H1 (cell line): ENCODE data around the gene PRXL2B. TPM values are rescaled to one million over a fixed set of nuclear protein-coding genes. Genes with fewer than 3 reads are reported as not detected.

ENCODE experiments used
- ASH2L ChIP-seq: fragments of 200-600, 300-600 bp; sonication (generic); IDR thresholded peaks from one replicate; pipeline ENCODE4 v1.7.1; 2017; ENCODE audit warnings: low read length
- MAX ChIP-seq: IDR thresholded peaks from 2 replicates; pipeline ENCODE4 v1.6.1; 2012; ENCODE audit warnings: inconsistent platforms
- polyA plus RNA-seq, 7 experiments: library from polyadenylated mRNA; depleted of rRNA in 3 of 7; stranded (reverse) in 5 of 7; unstranded in 2 of 7; fragments of >200 nt in 5 of 7; fragments of 200-250 nt in 2 of 7; gene quantifications; 1 replicate in 5 of 7; 2 replicates in 1 of 7; 4 replicates in 1 of 7; pipeline versions ENCODE4 v1.2.1 to v1.2.3, GENCODE V29; 2011 to 2013; ENCODE audit warnings: missing spikeins in 2 of 7, mixed read lengths in 2 of 7
- total RNA-seq: library from RNA; stranded (reverse); fragmentation: NEBNext Ultra II Directional; extraction: Animal tissue kit (Norgen Biotek cat#: 25700); gene quantifications from 2 replicates; pipeline ENCODE4 v1.2.1, GENCODE V29; 2021

Gene PRXL2B
- total and polyA plus RNA-seq, 2 of the 8 experiments (the other 6 are each of a cell fraction or from before 2014, with no cell fraction given) = 35.3 to 46.0 TPM

GRCh38 chr1:2604156-2604843 is 17.7 kb downstream of the PRXL2B start (continued):
- TF ChIP-seq MAX = no peak
- no peak for TF ChIP-seq ASH2L
